HL-60 (cell line): ENCODE data around the gene LILRB2.

Experiments used
- DNase-seq, 2 experiments: peaks; one replicate each; pipeline ENCODE4 v3.0.0-alpha.2; 2010 to 2020; ENCODE audit warnings: low read depth in 1 of 2, low spot score in 1 of 2
- H3K27ac ChIP-seq: fragments of 250-450 bp; sonication (Bioruptor Pico); replicated peaks from 2 replicates; pipeline ENCODE4 v1.5.1; 2020; ENCODE audit warnings: mild to moderate bottlenecking, moderate library complexity
- H3K27me3 ChIP-seq: fragments of 250-450 bp; sonication (Bioruptor Pico); 2 replicates; pipeline ENCODE4 v1.5.1; 2021; ENCODE audit warnings: mild to moderate bottlenecking, moderate library complexity; ENCODE audit not compliant: insufficient read depth, poor library complexity, severe bottlenecking
- H3K4me3 ChIP-seq: replicated peaks from 2 replicates; pipeline ENCODE4 v1.5.1; 2011; ENCODE audit warnings: mild to moderate bottlenecking, control low read depth, low read length; ENCODE audit not compliant: insufficient read depth
- GABPA ChIP-seq: IDR thresholded peaks from 2 replicates; pipeline ENCODE4 v1.6.1; 2012; ENCODE audit warnings: low read depth
- POLR2AphosphoS5 ChIP-seq: IDR thresholded peaks from 2 replicates; pipeline ENCODE4 v1.6.1; 2012; ENCODE audit warnings: low read depth
- REST ChIP-seq: IDR thresholded peaks from 2 replicates; pipeline ENCODE4 v1.6.1; 2012; ENCODE audit warnings: low read depth; ENCODE audit not compliant: insufficient replicate concordance
- SPI1 ChIP-seq: IDR thresholded peaks from 2 replicates; pipeline ENCODE4 v1.6.1; 2012; ENCODE audit warnings: low read depth, mild to moderate bottlenecking, borderline replicate concordance
- TF ChIP-seq, protein P1 (sequence below): IDR thresholded peaks from one replicate; pipeline ENCODE4 v1.5.1; 2011; ENCODE audit warnings: low read length, control low read depth, inconsistent platforms; ENCODE audit not compliant: insufficient read depth

LILRB2 gene

DNA sequence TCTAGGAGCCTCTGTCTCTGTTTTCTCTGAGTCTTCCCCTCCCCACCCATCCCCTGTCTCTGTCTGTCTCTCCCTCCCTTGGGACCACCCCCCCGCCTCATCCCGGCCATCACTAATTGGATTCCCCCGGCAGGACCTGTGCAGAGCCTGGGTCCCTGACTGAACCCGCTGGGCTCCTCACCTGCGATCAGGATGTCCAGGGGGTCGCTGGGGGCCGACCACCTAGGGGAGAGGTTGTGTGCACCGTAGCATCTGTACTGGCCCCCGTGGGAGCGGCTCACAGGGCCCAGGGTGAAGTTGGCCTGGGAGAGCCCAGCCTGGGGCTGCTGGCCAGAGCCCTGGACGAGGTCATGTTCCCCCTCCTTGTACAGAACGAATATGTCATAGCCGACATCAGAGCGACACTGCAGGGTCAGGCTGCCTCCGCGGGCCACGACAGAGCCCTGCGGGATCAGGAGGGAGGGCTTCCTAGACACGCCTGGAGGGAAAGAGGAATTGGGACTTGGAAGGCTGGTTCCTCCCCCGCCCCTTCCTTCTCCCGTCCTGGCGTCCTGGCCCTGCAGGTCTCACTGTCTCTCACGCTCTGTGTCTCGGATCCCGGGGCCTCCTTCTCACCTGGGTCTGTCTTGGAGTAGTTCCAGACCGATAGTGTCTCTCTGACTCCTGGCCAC, 25.7 kb downstream of the LILRB2 start:
- peaks cover 26% of the 10 kb centered on the region for H3K27me3 ChIP-seq
- no peak for DNase-seq
- H3K4me3 ChIP-seq, result no peak overlapping the region
- H3K27ac ChIP-seq, result no peak overlapping the region
- TF ChIP-seq GABPA (no peak), REST (no peak), SPI1 (no peak), POLR2AphosphoS5 (no peak)
- TF ChIP-seq, protein P1, sequence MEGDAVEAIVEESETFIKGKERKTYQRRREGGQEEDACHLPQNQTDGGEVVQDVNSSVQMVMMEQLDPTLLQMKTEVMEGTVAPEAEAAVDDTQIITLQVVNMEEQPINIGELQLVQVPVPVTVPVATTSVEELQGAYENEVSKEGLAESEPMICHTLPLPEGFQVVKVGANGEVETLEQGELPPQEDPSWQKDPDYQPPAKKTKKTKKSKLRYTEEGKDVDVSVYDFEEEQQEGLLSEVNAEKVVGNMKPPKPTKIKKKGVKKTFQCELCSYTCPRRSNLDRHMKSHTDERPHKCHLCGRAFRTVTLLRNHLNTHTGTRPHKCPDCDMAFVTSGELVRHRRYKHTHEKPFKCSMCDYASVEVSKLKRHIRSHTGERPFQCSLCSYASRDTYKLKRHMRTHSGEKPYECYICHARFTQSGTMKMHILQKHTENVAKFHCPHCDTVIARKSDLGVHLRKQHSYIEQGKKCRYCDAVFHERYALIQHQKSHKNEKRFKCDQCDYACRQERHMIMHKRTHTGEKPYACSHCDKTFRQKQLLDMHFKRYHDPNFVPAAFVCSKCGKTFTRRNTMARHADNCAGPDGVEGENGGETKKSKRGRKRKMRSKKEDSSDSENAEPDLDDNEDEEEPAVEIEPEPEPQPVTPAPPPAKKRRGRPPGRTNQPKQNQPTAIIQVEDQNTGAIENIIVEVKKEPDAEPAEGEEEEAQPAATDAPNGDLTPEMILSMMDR, result no peak

DNA sequence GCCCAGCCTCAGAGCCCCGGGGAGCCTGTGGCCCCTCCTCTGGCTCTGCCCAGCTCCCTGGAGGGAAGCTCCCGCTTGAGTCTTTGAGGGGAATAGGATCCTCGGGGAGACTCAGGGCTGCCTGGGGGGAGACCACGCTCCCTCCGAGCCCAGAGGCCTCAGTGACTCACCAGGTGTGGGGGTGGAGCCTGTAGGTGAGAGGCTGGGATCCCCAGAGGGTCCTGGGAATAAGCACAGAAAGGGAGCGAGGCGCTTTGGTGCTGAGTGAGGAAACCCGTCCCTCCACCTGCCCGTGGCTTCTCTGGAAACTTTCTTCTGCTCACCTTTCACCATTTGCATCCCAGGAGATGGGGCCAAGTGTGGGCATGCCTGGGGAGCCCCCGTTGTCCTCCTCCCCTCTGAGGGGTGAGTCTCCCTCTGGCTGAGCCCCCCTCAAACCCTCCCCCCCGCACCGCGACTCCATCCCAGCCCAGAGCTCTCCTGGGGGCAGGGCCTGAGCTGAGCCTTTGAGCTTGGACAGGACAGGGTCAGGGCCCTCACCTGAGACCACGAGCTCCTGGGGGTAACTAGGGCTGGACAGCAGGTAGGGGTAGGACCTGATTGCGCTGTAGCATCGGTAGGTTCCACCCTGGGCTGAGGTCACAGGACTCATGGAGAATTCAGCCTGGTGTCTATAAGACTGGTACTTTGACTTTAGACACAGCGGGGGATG, 26.6 kb downstream of the LILRB2 start:
- no peak overlapping the region for H3K4me3 ChIP-seq
- H3K27me3 ChIP-seq, result peaks cover 24% of the 10 kb centered on the region
- TF ChIP-seq GABPA, result no peak
- no peak for TF ChIP-seq POLR2AphosphoS5
- TF ChIP-seq, protein P1, result no peak
- no peak for TF ChIP-seq SPI1
- no peak for TF ChIP-seq REST
- H3K27ac ChIP-seq, result no peak overlapping the region
- DNase-seq, result no peak

- no peak overlapping the region for H3K4me3 ChIP-seq
- H3K27me3 ChIP-seq, result peaks cover 24% of the 10 kb centered on the region
- TF ChIP-seq SPI1, result no peak
- no peak for TF ChIP-seq POLR2AphosphoS5
- no peak for TF ChIP-seq REST
- TF ChIP-seq GABPA, result no peak
- TF ChIP-seq, protein P1, result no peak
- H3K27ac ChIP-seq, result no peak overlapping the region
- no peak for DNase-seq
These were observed 27.3 kb downstream of the LILRB2 start for GRCh38 chr19:54253331-54254194.
